Stomach (tissue), 9 donors: Measurements from ENCODE around the gene HECTD4. TPM values are rescaled to one million over a fixed set of nuclear protein-coding genes. Genes with fewer than 3 reads are reported as not detected.

Experiments used
- DNase-seq, 2 donors: peaks; one replicate each; pipeline versions ENCODE4 v3.0.0 to v3.0.0-alpha.2; 2013 to 2019
- H3K27ac ChIP-seq, 5 donors: fragments of 200-600 bp in 4 of 5; sonication (generic) in 4 of 5; one replicate each; pipeline ENCODE4 v1.5.1; 2013 to 2019; ENCODE audit warnings: mild to moderate bottlenecking in 1 of 5, moderate library complexity in 1 of 5
- H3K27me3 ChIP-seq, 3 donors: fragments of 200-600 bp; sonication (generic); one replicate each; pipeline ENCODE4 v1.5.1; 2017 to 2019; ENCODE audit warnings: mixed run types in 1 of 3
- H3K36me3 ChIP-seq, 4 donors: fragments of 200-600 bp; sonication (generic); 1 replicate in 3 of 4; 2 replicates in 1 of 4; pipeline ENCODE4 v1.5.1; 2016 to 2019
- H3K4me1 ChIP-seq, 4 donors: fragments of 200-600 bp; sonication (generic); one replicate each; pipeline ENCODE4 v1.5.1; 2016 to 2019
- H3K4me3 ChIP-seq, 4 donors: fragments of 200-600 bp; sonication (generic) in 3 of 4; one replicate each; pipeline ENCODE4 v1.5.1; 2016 to 2019; ENCODE audit warnings: mild to moderate bottlenecking in 1 of 4
- H3K9me3 ChIP-seq, 4 donors: fragments of 200-600 bp; sonication (generic); one replicate each; pipeline ENCODE4 v1.5.1; 2016 to 2019
- CTCF ChIP-seq, 7 experiments: fragments of 450-650 bp in 4 of 7; fragments of 200-600 bp in 3 of 7; sonication (generic) in 3 of 7; IDR thresholded peaks; one replicate each; pipeline ENCODE4 v1.5.1; 2016 to 2019; ENCODE audit warnings: antibody characterized with exemption in 7 of 7, control low read depth in 2 of 7, mild to moderate bottlenecking in 1 of 7
- EP300 ChIP-seq: sonication (generic); formaldehyde crosslinking; IDR thresholded peaks from one replicate; pipeline ENCODE4 v1.6.1; 2017; ENCODE audit warnings: antibody characterized with exemption
- POLR2A ChIP-seq, 4 donors: fragments of 450-650 bp; IDR thresholded peaks; one replicate each; pipeline ENCODE4 v1.6.1; 2016; ENCODE audit warnings: antibody characterized with exemption in 4 of 4, control low read depth in 2 of 4, mild to moderate bottlenecking in 1 of 4, moderate library complexity in 1 of 4
- POLR2AphosphoS5 ChIP-seq, 3 donors: sonication (generic); formaldehyde crosslinking; IDR thresholded peaks; one replicate each; pipeline ENCODE4 v1.6.1; 2016; ENCODE audit warnings: antibody characterized with exemption in 3 of 3
- WGBS, 5 donors: extraction: QIAGEN DNeasy Blood & Tissue Kit in 3 of 5; methylation state at CpG; one replicate each; pipeline versions ENCODE4 v1.1.5 to v1.1.7; 2013 to 2018; 5-methylcytosine and 5-hydroxymethylcytosine counted together
- intact Hi-C: fragments of 100-400 bp; cut with DNase I; formaldehyde crosslinking; loops from one replicate; pipeline ENCODE4 v1.15.1; 2023; ENCODE audit warnings: low total_unique reads
- polyA plus RNA-seq, 3 donors: library from polyadenylated mRNA; stranded (reverse); fragments of 200-250 nt; gene quantifications; one replicate each; pipeline ENCODE4 v1.2.3, GENCODE V29; 2013
- total RNA-seq, 5 donors: library from RNA; depleted of rRNA; stranded (reverse); fragments of >200 nt; gene quantifications; one replicate each; pipeline versions ENCODE4 v1.1.0 to v1.2.3, GENCODE V29; 2014 to 2016
- donor health status: healthy with polysubstance abuse.
- donor health status: Bipolar disorder and iron deficiency.
- donor health status: healthy.

The HECTD4 gene
- total and polyA plus RNA-seq, 8 donors, result 3.2 to 375 (median 58.7) TPM

- no peak for DNase-seq
- TF ChIP-seq POLR2AphosphoS5 (IDR thresholded peaks at IDR 0.05), result no peak
- no peak for TF ChIP-seq POLR2A (IDR thresholded peaks at IDR 0.05)
- TF ChIP-seq EP300, result no peak
- TF ChIP-seq CTCF (IDR thresholded peaks at IDR 0.05), result no peak
- H3K27ac ChIP-seq, result no peak overlapping the region
- peaks cover 0 to 9% (median 0%) of the 10 kb centered on the region in 4 donors for H3K4me1 ChIP-seq
- no peaks in the 10 kb centered on the region for H3K36me3 ChIP-seq
- intact Hi-C loops, result no loop called here
- H3K9me3 ChIP-seq, result no peaks in the 10 kb centered on the region
- WGBS, 5 donors, result 93 to 99% (median 96%) methylated on average over 4 of the region's 4 CpGs
- H3K4me3 ChIP-seq, result no peak overlapping the region
- no peaks in the 10 kb centered on the region for H3K27me3 ChIP-seq
Observed at GRCh38 chr12:112359290-112359689, 22.9 kb downstream of the HECTD4 start.

GRCh38 chr12:112357214-112357613 is 25.0 kb downstream of the HECTD4 start:
- no peak overlapping the region for H3K4me3 ChIP-seq
- no peak for DNase-seq
- H3K27ac ChIP-seq, result no peak overlapping the region
- H3K36me3 ChIP-seq, result no peaks in the 10 kb centered on the region
- H3K9me3 ChIP-seq, result no peaks in the 10 kb centered on the region
- no peak for TF ChIP-seq POLR2AphosphoS5 (IDR thresholded peaks at IDR 0.05)
- TF ChIP-seq EP300, result no peak
- TF ChIP-seq POLR2A (IDR thresholded peaks at IDR 0.05), result no peak
- TF ChIP-seq CTCF (IDR thresholded peaks at IDR 0.05), result no peak
- 73 to 85% (median 78%) methylated on average over 2 of the region's 2 CpGs for WGBS, 5 donors
- H3K27me3 ChIP-seq, result no peaks in the 10 kb centered on the region
- intact Hi-C loops, result no loop called here
- peaks cover 0 to 23% (median 0%) of the 10 kb centered on the region in 4 donors for H3K4me1 ChIP-seq

GRCh38 chr12:112354399-112354798 is 27.8 kb downstream of the HECTD4 start:
- no peaks in the 10 kb centered on the region for H3K36me3 ChIP-seq
- no peak for DNase-seq
- peaks cover 0 to 37% (median 14%) of the 10 kb centered on the region in 4 donors for H3K4me1 ChIP-seq
- intact Hi-C loops, result no loop called here
- H3K27me3 ChIP-seq, result no peaks in the 10 kb centered on the region
- TF ChIP-seq POLR2AphosphoS5 (IDR thresholded peaks at IDR 0.05), result no peak
- no peak for TF ChIP-seq EP300
- TF ChIP-seq POLR2A (IDR thresholded peaks at IDR 0.05), result no peak
- no peak for TF ChIP-seq CTCF (IDR thresholded peaks at IDR 0.05)
- H3K9me3 ChIP-seq, result no peaks in the 10 kb centered on the region
- no peak overlapping the region for H3K4me3 ChIP-seq
- no peak overlapping the region for H3K27ac ChIP-seq
- WGBS, 5 donors, result 75 to 88% (median 80%) methylated on average over 4 of the region's 4 CpGs

GRCh38 chr12:112353393-112353792 is 28.8 kb downstream of the HECTD4 start:
- H3K27me3 ChIP-seq, result no peaks in the 10 kb centered on the region
- H3K36me3 ChIP-seq, result no peaks in the 10 kb centered on the region
- TF ChIP-seq POLR2A (IDR thresholded peaks at IDR 0.05) (no peak), EP300 (no peak), POLR2AphosphoS5 (IDR thresholded peaks at IDR 0.05) (no peak), CTCF (IDR thresholded peaks at IDR 0.05) (no peak)
- DNase-seq, result no peak
- H3K4me1 ChIP-seq, result peaks cover 0 to 37% (median 15%) of the 10 kb centered on the region in 4 donors
- H3K9me3 ChIP-seq, result no peaks in the 10 kb centered on the region
- WGBS, 5 donors, result 76 to 80% (median 77%) methylated on average over 3 of the region's 3 CpGs
- no peak overlapping the region for H3K27ac ChIP-seq
- no peak overlapping the region for H3K4me3 ChIP-seq
- intact Hi-C loops, result no loop called here
